HG02884 (cell line): ENCODE results near the gene DBP.
"Not testable (repeated sequence)": the region's sequence is repeated elsewhere in the genome, so short reads cannot be mapped to it uniquely, and the experiment has no call there.

Experiments used
- ATAC-seq: cut with Tn5 transposase; IDR thresholded peaks from one replicate; pipeline ENCODE4 v1.9.1; 2021; ENCODE audit warnings: mild to moderate bottlenecking, moderate library complexity; ENCODE audit not compliant: unreplicated experiment

DBP gene

DNA sequence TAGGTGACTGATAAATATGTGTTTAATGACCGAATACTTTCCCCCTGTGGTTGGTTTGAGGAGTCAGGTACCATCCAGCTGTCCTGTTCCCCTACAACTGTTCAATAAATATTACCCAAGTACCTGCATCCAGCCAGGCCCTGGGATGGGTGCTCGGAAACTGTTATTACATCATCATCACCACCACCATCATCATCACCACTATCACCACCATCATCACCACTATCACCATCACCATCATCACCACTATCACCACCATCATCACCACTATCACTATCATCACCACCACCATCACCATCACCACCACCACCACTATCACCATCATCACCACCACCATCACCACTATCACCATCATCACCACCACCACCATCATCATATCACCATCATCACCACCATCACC, 31.6 kb upstream of the DBP start:
- ATAC-seq = no peak

DNA sequence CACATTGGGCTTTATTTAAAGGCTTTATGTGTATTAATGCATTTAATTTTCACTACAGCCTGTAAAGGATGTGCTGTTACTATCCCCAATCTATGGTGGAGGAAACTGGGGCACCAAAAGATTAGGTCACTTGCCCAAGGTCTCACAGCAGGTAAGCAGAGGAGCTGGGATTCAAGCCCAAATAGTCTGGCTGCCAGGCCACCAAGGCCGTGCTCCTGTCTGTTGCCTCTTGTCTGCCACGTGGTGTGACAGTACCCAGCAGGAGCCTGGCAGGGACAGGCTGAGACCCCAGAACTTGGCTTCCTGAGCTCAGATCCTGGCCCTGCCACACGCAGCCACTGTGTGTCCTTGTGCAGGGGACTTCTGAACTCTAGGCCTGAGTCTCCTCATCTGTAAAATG, 31.2 kb upstream of the DBP start:
- ATAC-seq = no peak

DNA sequence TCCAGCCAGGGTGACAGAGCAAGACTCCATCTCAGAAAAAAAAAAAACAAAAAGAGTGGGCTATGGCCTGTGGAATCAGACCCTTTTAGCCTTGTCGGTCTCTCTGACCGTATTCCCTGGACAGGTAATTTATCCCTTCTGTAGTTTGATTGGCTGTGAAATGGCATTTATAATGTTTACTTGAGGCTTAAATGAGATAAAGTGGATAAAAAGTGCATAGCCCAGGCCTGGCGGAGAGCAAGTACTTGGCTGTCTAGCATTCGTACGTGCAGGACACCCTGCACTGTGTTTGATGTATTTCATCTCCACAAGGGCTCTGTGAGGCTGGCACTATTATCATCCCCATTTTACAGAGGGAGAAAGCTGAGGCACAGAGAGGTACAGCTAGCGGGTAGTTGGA, 28.6 kb upstream of the DBP start:
- ATAC-seq = no peak

DNA sequence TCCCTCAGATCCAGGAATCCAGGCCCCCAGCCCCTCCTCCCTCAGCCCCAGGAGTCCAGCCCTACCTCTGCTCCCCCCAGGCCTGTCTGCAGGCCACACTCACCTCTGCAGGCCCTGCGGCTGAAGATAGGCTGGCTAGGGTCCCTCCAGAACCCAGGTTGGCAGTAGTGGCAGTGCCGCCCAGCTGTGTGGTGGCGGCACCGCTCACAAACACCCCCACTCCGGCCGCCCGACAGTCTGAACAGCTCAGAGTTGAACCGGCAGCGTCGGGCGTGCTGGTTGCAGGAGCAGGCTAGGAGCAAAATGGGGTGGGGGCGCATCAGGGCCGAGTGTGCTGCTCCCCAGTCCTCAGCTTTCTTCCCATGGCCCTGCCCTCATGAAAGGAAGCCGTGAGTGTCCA, 27.3 kb upstream of the DBP start:
- no peak for ATAC-seq

DNA sequence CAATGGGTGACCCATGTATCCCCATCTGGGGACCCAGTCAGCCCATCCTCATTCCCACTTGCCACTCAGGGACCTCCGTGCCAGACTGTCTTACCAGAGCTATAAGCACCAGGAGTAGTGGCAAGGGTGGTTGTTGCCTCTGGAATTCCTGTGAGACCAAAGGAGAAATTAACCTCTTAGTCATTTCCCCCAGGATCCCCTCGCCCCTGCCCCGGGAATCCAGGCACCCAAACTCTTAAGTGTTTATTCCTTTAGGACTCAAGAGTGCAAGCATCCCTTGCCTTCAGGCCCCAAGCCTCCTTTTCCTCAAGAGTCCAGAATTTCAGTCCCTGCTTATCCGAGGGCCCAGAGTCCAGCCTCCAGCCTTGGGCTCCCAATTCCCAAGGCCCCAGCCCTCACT, 26.5 kb upstream of the DBP start:
- ATAC-seq = no peak

DNA sequence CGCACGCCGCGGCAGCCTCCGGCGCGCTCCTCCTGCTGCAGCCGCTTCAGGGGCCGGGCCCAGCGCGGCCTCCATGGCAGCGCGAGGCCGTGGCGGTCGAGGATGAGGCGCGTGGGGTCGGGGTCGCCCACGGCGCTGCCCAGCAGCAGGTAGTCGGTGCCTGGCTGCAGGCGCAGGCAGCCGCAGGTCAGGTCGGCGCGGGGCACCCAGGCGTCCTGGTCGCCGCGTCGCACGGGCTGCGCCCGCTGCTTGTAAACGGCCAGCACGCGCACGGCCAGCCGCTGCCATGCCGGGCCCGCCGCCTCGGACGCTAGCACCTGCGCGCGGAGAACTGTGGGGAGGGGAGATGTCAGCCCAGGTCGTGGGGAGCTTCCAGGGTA, 24.5 kb upstream of the DBP start:
- ATAC-seq = no peak

DNA sequence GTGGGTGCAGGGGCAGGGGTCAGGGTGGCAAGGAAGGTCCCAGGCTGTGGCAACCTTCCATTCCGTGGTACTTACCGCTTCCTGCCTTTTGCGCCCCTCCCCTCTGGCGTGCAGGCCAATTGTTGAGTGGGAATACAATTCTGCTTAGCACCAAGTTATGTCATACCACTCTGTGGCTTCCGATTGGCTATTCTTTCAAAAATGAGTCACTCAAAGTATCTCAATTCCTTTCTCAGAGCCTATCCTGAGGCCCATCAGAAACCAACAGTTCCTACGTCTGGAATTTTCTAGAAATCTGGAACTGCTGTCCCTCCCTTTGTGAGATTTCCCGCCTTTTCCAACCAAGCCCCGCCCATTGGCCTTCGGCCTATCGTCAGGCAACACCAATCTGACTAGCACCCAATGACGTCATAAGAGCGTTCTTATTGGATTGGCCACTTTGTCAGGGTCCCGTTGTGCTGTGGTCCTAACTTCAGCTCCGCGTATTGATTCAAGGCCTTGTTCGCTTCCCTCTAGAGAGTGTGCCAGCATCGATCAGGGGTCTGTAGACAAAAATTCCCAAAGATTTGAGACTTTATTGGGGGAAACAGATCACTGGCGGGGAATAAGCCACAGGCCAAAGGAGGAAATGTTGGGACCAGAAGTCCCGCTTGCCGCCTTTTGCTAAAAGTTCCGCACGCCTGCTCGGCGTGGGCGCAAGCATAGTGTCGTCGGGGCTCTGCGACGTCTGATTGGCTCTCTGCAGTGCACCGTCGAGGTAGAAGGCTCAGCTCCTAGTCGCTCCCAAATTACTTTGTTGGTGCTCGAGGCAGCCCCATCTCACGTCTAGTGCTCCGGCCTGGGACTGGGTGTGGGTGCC, 23.9 kb upstream of the DBP start:
- ATAC-seq = peak; percentile 72

DNA sequence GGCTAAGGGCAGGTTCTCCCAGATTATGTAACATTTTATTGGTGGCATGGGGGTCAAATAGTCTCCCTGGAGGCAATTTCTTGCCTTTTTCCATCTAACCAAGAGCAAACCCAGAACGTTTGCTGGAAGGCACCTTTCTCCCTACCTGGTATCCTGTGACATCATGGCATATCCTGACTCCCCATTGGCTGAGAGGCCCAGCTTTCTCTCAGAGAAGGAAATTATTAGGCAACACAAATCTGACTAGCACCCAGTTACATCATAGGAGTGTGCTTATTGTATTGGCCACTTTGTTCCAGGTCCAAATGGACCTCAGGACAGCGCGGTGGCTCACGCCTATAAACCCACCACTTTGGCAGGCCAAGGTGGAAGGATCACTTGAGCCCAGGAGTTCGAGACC, 22.6 kb upstream of the DBP start:
- no peak for ATAC-seq

DNA sequence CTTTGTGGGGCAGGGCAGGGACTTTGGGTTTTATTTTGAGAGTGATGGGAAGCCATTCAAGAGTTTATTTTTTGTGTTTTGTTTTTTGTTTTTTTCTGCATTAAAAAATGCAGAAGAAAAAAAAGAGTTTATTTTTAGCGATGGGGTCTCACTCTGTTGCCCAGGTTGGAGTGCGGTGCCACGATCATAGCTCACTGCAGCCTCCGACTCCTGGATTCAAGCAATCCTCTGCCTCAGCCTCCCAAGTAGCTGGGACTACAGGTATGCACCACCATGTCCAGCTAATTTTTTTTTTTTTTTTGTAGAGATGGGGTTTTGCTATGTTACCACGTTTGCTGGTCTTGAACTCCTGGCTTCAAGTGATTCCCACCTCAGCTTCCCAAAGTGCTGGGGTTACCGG, 21.3 kb upstream of the DBP start:
- ATAC-seq = no peak

DNA sequence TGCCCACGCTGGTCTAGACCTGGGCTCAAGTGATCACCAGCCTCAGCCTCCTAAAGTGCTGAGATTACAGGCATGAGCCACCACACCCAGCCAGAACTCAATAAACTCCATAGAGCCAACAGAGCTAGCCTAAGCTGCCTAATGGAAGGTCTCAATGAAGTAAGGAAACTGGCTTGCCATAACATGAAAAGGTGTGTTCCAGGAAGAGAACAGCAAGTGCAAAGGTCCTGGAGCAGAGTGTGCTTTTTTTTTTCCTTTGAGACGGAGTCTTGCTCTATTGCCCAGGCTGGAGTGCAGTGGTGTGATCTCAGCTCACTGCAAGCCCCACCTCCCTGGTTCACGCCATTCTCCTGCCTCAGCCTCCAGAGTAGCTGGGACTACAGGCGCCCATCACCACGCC, 20.6 kb upstream of the DBP start:
- ATAC-seq = not testable (repeated sequence)

DNA sequence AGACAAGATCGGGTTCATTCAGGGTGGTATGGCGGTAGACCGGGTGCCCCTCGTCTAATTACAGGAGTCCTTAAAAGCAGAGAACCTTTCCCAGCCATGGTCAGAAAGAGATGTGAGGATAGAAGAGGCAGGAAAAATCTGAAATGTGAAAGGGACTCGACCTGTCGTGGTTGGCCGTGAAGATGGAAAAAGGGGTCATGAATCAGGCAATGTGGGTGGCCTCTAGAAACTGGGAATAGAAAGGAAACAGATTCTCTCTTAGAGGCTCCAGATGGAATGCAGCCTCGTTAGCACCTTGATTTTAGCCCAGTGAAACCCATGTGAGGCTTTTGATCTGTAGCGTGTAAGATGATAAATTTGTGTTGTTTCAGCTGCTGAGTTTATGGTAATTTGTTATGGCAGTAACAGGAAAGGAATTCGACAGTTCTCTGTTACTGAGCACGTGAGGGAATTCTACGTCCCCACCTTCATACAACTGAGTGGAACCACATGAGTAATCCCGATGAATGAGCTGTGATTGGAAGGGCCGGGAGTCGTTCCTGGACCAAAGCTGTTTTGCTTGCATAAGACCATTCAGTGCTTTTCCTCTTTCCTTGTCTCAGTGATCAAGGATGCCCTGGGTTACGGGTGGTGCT, 19.8 kb upstream of the DBP start:
- ATAC-seq = no peak

DNA sequence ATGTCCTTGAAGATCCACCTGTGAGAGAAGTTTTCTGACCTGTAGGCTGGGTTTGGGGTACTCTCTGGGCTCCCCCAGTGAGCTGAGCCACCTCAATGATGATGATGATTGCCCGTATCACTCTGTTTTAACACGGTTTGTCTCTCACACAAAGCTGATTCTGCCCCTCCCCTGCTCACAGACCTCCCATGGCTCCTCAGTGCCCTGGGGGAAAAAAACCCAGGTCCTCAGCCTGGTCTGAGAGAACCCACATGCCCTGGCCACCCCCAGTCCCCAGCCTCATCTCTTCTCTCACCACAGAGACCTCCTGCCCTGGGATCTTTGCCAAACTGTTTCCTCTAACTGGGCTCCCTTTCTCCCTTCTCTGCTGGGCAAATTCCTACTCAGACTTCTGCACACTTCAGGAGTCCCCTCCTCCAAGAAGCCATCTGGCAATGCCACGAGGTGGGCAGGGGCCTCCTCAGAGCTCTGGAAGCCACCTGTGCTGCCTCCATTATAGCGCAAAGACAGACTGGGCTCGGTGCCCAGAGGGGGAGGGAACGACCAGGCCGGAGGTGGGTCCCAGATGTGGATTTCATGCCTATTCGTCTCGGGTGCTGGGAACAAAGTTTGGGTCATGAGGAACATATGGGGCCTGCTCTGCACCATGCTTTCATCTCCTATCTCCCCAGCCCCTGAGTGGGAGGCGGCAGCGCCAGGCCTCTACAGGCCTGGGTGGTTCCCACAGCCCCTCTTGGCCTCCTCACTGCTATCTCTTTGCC, 17.3 kb upstream of the DBP start:
- no peak for ATAC-seq

DNA sequence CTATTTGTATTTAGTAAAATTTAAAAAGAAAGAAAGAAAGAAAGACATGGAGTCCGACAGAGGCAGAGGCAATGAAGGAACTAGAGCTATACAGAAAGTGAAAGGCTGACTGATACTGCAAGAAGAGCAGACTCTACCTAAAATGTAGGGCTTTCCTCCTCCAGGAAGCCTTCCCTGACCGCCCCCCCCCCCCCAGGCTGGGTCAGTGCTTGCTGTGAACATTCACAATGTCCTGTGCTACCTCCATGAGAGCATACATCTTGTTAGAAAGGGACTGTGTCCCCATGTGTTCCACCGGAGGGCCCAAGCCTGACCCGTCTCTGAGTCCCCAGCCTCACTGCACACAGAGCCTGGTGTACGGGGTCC, 14.5 kb upstream of the DBP start:
- ATAC-seq = no peak

DNA sequence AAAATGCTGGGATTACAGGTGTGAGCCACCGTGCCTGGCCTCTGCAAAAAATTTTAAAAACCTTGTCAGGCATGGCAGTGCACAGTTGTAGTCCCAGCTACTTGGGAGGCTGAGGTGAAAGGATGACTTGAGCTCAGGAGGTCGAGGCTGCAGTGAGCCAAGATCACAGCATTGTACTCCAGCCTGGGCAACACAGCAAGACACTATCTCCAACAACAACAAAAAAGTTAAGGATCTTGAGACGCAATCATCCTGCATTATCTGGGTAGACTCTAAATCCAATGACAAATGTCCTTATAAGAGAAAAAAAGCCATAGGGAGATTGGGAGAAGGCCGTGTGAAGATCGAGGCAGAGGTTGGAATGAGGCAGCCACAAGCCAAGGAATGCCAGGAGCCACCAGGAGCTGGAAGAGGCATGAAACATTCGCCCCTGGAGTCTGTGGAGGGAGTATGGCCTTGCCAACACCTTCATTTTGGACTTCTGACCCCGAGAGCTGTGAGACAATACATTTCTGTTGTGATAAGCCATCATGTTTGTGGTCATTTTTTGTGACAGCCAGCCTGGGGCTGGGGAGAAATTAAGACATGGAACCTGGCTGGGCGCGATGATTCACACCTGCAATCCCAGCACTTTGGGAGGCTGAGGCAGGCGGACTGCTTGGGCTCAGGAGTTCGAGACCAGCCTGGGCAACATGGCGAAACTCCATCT, 13.9 kb upstream of the DBP start:
- ATAC-seq = no peak

DNA sequence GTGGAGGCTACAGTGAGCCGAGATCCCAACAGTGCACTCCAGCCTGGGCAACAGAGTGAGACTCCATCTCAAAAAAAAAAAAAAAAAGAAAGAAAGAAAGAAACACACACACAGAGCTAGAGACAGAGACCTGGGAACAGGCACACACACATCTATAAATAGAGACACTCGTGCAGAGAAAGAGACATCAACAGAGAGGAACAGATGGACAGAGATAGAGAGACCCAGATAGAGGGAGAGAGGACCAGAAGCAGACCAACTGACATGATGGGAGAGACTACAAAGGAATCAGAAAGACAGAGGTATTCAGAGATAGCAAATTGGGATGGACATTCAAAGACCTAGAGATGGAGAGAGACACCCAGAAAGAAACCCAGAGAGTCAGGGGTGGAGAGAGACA, 11.0 kb upstream of the DBP start:
- ATAC-seq = no peak

DNA sequence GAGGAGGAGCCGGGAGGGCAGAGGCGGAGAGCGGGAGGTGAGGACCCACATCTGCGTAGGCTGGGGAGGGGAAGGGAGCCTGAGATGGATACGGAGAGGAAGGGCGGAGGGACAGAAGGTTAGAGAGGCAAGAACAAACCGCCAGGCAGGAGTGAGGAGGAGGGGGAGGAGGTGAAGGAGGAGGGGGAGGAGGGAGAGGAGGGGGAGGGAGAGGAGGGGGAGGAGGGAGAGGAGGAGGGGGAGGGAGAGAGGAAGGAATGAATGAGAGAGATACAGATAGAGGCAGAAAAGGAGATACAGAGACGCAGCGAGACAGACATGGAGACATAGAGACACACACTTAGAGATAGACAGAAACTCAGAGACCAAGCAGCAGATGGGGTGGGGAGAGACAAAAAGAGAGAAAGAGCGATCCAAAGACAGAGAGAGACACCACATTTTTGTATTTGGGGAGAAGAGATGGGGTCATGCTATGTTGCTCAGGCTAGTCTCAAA, 9.6 kb upstream of the DBP start:
- ATAC-seq = no peak

DNA sequence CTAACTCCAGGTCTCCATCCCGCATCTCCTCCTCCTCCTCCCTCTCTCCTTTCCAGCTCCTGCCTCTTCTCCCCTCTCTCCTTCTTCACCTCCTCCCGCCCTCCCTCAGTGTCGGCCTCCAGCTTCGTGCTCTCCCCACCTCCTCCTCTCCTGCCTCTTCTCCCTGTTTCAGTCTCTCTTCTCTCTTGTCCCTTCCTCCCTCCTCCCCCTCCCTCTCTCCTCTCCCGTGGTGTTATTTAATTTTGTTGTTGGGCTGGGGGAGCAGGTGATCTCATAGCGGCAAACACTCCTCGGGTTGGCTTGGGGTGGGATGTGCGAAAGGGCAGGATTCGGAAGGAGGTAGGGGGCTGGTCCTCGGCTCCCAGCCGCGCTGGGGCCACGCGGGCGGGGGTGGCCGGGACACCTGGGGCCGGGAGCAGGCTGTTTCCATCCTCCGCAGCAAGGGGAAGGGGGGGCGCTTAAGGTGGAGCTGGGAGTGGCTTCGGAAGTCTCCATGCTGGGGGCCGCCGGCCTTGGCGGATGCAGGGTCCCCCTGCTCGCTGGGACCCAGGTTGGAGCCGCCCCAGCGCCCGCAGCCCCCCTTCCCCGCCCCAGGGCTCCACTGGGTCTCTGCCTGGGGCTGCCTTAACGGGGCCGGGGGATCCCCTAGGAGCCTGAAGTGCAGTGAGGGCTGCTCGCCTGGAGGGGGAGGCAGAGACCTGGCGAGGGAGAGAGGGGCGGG, 9.0 kb upstream of the DBP start, which contains the start of gene CA11:
TSS of gene CA11 (minus strand) at position 187 of the 721 bp plus-strand sequence. CDS start 555 bp downstream, outside the sequence.
- ATAC-seq = peak; percentile 80

DNA sequence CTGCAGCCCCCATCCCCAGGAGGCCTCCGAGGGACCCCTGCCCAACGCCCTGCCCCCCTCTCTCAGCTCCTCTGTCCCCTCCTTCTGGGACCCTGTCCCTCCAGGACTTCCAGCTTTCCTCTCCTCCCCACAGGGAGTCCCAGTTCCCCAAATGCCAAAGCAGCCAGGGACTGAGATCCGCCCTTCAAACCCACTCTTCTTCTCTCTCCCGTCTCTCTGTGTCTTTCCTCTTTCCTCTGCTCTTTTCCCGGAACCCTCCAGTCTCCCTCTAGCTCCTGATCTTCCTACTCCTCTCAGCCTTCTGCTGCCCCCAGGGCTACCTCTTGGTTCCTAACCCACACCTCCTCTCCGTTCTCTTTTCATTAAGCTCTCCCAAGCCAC, 8.4 kb upstream of the DBP start:
- no peak for ATAC-seq

DNA sequence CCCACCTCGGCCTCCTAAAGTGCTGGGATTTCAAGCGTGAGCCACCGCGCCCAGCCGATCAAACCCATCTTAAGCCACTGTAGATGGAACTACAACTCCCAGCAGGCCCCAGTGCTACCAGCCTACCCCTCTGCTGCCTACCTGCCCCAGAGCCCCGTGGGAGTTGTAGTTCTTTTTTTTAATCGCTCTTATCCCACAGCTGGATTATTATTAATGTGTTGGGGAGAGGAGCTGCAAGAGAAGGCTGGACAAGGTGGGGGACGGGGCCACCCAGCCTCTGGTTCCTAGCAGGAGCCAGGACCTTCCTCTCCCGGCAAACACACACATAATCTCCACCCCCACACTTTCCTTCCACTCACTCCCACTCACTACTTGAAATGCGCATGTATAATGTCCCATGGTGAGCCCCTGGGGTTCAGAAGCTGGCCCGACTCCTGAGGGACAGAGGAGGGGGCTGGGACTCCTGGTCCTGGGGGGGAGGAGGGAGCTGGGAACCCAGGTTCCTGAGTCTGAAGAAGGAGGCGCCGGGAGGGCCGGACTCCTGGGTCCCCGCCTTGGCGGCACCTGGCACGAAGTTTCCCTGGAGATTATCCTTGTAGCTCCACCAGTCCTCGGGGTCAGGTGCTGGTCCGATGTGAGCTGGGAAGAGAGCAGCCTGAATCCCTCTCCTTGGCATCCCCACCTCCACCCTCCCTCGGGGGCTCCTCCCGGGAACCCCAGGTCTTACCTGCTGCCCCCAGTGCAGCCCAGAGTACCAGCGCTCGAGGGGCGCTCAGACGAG, 7.8 kb upstream of the DBP start:
- no peak for ATAC-seq

DNA sequence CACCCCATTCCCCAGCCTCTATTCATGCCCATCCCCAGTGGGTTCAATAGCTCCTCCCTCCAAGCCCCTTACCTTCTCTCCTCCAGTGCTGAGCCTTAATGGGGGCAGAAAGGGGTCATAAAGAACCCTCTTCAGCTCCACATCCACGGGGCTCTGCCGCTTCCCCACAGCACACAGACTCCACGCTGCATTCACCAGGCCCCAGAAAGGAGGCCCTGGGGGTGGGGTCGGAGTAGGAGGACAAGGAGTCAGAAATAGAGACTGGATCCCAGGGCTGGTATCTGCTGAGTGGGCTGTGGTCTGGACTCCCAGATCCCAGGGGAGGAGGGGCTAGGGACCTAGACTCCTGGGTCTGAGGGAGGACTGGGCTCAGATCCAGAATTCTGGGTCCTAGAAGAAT, 7.2 kb upstream of the DBP start:
- no peak for ATAC-seq
